BLaER1 (cell line): ENCODE results near the gene LRRTM2.

ENCODE experiments used
- H3K27ac ChIP-seq: shearing (Covaris generic); formaldehyde crosslinking; 2 replicates; pipeline ENCODE4 v1.8.1; 2022
- H3K27me3 ChIP-seq: shearing (Covaris generic); formaldehyde crosslinking; 2 replicates; pipeline ENCODE4 v1.8.1; 2022
- H3K36me3 ChIP-seq: shearing (Covaris generic); formaldehyde crosslinking; 2 replicates; pipeline ENCODE4 v1.8.1; 2022
- H3K4me1 ChIP-seq: shearing (Covaris generic); formaldehyde crosslinking; 2 replicates; pipeline ENCODE4 v1.8.1; 2022
- H3K4me2 ChIP-seq: shearing (Covaris generic); formaldehyde crosslinking; 2 replicates; pipeline ENCODE4 v1.8.1; 2022
- H3K4me3 ChIP-seq: shearing (Covaris generic); formaldehyde crosslinking; 2 replicates; pipeline ENCODE4 v1.8.1; 2022
- H3K9ac ChIP-seq: shearing (Covaris generic); formaldehyde crosslinking; 2 replicates; pipeline ENCODE4 v1.8.1; 2022
- H3K9me3 ChIP-seq: shearing (Covaris generic); formaldehyde crosslinking; 2 replicates; pipeline ENCODE4 v1.8.1; 2022
- H4K20me1 ChIP-seq: shearing (Covaris generic); formaldehyde crosslinking; 2 replicates; pipeline ENCODE4 v1.8.1; 2022
- Cebpa-rat ChIP-seq: shearing (Covaris generic); IDR thresholded peaks from 2 replicates; pipeline ENCODE4 v1.8.1; 2022

The LRRTM2 gene

GRCh38 chr5:138870611-138871010, 4.5 kb downstream of the LRRTM2 start:
- Histone ChIP-seq H3K36me3 (peaks cover 26% of the 10 kb centered on the region), H3K27ac (0 out of 2 replicates have a peak overlapping the region, but pooled peaks have one; percentile 15), H3K27me3 (no peaks in the 10 kb centered on the region), H3K4me1 (peaks cover 27% of the 10 kb centered on the region), H3K4me2 (peak overlapping the region; percentile 57), H3K9ac (0 out of 2 replicates have a peak overlapping the region, but pooled peaks have one; percentile 8), H3K9me3 (no peaks in the 10 kb centered on the region), H3K4me3 (no peak overlapping the region), H4K20me1 (peaks cover 73% of the 10 kb centered on the region)
- TF ChIP-seq Cebpa-rat = no peak

- Histone ChIP-seq H4K20me1 (peaks cover 66% of the 10 kb centered on the region), H3K27me3 (no peaks in the 10 kb centered on the region), H3K9ac (no peak overlapping the region), H3K4me1 (peaks cover 31% of the 10 kb centered on the region), H3K4me3 (no peak overlapping the region), H3K9me3 (peaks cover 3% of the 10 kb centered on the region; the same call in 1 of the 2 replicates), H3K27ac (no peak overlapping the region), H3K36me3 (peaks cover 25% of the 10 kb centered on the region), H3K4me2 (no peak overlapping the region)
- TF ChIP-seq Cebpa-rat = no peak
Observed at GRCh38 chr5:138869763-138870500, 5.2 kb downstream of the LRRTM2 start.

DNA sequence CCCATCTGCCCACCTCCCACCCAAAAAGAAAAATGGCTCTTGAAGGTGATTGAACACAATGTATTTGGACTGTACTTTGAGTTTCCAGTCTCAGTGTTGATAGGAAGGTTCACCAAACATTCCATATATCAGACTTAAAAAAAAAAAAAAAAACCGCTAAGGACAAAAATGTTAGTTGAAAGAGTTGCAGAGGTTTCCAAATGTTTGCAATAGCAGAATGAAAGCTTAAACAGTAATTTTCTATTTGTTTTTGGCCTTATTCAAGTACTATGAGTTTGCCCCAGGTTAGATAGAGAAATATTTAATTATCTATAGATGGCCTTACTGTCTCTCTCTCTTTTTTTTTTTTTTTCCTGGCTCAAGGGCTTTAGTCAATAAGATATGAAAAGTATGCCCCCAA, 6.1 kb downstream of the LRRTM2 start:
- no peak overlapping the region for H3K9ac ChIP-seq
- no peak overlapping the region for H3K4me3 ChIP-seq
- peaks cover 33% of the 10 kb centered on the region for H3K4me1 ChIP-seq
- peaks cover 32% of the 10 kb centered on the region for H3K36me3 ChIP-seq
- H3K27me3 ChIP-seq = no peaks in the 10 kb centered on the region
- no peak for TF ChIP-seq Cebpa-rat
- H3K27ac ChIP-seq = no peak overlapping the region
- H3K9me3 ChIP-seq = peaks cover 10% of the 10 kb centered on the region
- H4K20me1 ChIP-seq = peaks cover 62% of the 10 kb centered on the region
- no peak overlapping the region for H3K4me2 ChIP-seq

GRCh38 chr5:138867011-138867410, 8.1 kb downstream of the LRRTM2 start:
- Histone ChIP-seq H4K20me1 (peaks cover 49% of the 10 kb centered on the region), H3K9ac (no peak overlapping the region), H3K4me3 (no peak overlapping the region), H3K4me1 (peaks cover 28% of the 10 kb centered on the region), H3K36me3 (peaks cover 42% of the 10 kb centered on the region), H3K4me2 (no peak overlapping the region), H3K9me3 (peaks cover 29% of the 10 kb centered on the region), H3K27me3 (no peaks in the 10 kb centered on the region), H3K27ac (no peak overlapping the region)
- TF ChIP-seq Cebpa-rat = no peak

GRCh38 chr5:138853132-138853531, 22.0 kb downstream of the LRRTM2 start:
- Histone ChIP-seq H4K20me1 (peaks cover 47% of the 10 kb centered on the region), H3K4me3 (no peak overlapping the region), H3K9me3 (no peaks in the 10 kb centered on the region), H3K9ac (no peak overlapping the region), H3K4me1 (no peaks in the 10 kb centered on the region), H3K27ac (no peak overlapping the region), H3K36me3 (peaks cover 21% of the 10 kb centered on the region), H3K27me3 (no peaks in the 10 kb centered on the region), H3K4me2 (no peak overlapping the region)
- no peak for TF ChIP-seq Cebpa-rat

DNA sequence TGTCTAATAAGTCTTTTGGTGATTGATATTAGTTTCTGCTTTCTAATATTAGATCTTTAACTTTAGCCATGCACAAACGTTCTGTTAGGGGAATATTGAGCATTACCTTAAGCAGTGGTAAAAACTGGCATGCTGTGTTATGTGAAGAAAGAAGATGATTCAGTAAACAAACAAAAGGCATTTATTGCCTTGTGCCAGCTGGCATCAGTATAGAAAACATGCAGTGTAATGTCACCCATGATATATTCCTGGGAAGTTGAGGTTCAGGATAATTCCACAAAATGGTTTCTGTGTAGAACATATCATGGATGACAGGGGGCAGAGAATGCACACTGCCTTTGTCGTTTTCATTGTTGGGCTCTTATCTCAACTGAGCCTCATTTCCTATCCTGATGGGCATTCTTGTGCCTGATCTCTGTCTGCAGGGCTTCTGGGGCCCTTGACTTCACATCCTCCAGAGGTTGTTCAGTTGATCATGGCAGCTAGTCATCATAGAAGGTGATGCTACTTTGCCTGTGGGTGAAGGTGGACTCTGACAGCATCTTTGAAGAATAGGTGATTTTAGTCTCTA, 24.2 kb downstream of the LRRTM2 start:
- peaks cover 18% of the 10 kb centered on the region for H3K36me3 ChIP-seq
- no peaks in the 10 kb centered on the region for H3K4me1 ChIP-seq
- H3K9ac ChIP-seq = no peak overlapping the region
- peaks cover 64% of the 10 kb centered on the region for H4K20me1 ChIP-seq
- H3K27ac ChIP-seq = no peak overlapping the region
- no peak for TF ChIP-seq Cebpa-rat
- H3K4me3 ChIP-seq = no peak overlapping the region
- H3K4me2 ChIP-seq = no peak overlapping the region
- H3K27me3 ChIP-seq = no peaks in the 10 kb centered on the region
- H3K9me3 ChIP-seq = no peaks in the 10 kb centered on the region

GRCh38 chr5:138849882-138850281, 25.3 kb downstream of the LRRTM2 start:
- no peak overlapping the region for H3K27ac ChIP-seq
- no peaks in the 10 kb centered on the region for H3K9me3 ChIP-seq
- H3K4me1 ChIP-seq = no peaks in the 10 kb centered on the region
- no peak overlapping the region for H3K9ac ChIP-seq
- no peak for TF ChIP-seq Cebpa-rat
- H3K4me2 ChIP-seq = no peak overlapping the region
- H3K36me3 ChIP-seq = peaks cover 25% of the 10 kb centered on the region
- H3K27me3 ChIP-seq = no peaks in the 10 kb centered on the region
- peaks cover 75% of the 10 kb centered on the region for H4K20me1 ChIP-seq
- H3K4me3 ChIP-seq = no peak overlapping the region

DNA sequence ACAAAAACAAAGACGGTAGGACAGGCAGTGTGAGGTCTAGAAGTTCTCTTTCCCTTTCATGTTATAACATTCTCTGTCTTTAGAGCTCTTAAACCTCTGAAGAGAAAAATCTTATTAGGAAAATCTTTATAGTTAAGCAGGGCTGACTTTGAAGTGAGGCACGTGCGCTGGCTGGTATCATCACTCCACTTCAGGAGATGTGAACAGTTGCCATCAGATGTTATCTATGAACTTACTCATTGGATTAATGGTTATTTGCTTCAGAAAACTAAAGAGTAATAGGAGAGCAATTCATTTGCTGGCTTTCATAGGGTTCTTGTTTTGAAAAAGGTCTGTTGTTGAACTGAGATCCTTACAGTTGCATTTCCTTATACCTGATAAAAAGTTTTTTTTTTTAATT, 25.7 kb downstream of the LRRTM2 start:
- peaks cover 25% of the 10 kb centered on the region for H3K36me3 ChIP-seq
- H4K20me1 ChIP-seq = peaks cover 79% of the 10 kb centered on the region
- no peaks in the 10 kb centered on the region for H3K27me3 ChIP-seq
- no peak overlapping the region for H3K9ac ChIP-seq
- no peak overlapping the region for H3K4me2 ChIP-seq
- TF ChIP-seq Cebpa-rat = no peak
- no peaks in the 10 kb centered on the region for H3K4me1 ChIP-seq
- no peak overlapping the region for H3K4me3 ChIP-seq
- H3K27ac ChIP-seq = no peak overlapping the region
- H3K9me3 ChIP-seq = no peaks in the 10 kb centered on the region

DNA sequence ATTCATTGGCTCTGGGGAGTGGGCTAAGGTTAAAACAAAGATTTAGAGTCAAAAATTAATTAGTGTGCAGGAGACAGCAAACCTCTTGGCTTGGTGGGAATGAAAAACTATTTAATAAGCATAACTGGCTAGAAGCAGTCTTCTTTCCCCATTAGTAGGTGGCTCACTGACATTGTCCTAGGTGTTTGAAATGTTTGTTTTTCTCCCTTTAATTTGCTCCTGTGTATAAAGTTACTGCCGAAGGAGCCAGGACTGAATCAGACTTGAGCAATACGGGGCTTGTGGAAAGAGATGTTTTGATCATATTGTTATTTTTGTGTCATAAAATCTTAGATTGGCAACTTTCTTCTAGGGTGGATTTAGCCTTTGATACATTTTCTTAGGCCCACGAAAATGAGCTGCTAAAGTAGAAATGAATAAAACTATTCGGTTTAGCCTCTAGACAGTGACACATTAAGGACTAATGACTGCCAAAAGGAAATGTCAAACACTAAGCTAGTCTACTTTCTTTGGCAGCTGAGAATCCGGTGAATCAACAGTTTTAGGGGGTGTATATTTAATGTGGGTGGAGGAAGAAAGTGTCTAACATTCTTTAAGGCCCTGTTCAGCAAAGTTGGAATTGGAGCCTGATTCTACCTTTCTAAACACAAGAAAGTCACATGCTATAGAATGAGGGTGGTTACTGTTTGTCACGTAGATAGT, 30.2 kb downstream of the LRRTM2 start:
- TF ChIP-seq Cebpa-rat = no peak
- H3K9me3 ChIP-seq = no peaks in the 10 kb centered on the region
- H3K27me3 ChIP-seq = no peaks in the 10 kb centered on the region
- H3K4me1 ChIP-seq = no peaks in the 10 kb centered on the region
- no peak overlapping the region for H3K27ac ChIP-seq
- no peak overlapping the region for H3K9ac ChIP-seq
- H3K4me3 ChIP-seq = no peak overlapping the region
- peaks cover 28% of the 10 kb centered on the region for H3K36me3 ChIP-seq
- H3K4me2 ChIP-seq = no peak overlapping the region
- peaks cover 79% of the 10 kb centered on the region for H4K20me1 ChIP-seq

DNA sequence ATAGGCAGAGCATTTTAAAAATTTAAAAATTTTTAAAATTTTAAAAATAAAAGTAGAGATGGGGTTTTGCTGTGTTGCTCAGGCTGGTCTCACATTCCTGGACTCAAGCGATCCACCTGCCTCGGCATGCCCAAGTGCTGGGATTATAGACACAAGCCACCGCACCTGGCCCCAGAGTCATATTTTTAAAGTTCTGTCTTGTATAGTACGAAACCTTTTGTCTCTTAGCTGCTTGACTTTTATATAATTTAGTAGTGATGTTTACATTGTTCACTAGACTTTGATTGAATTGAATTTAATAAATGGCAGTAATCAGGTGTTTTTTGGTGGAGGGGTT, 31.0 kb downstream of the LRRTM2 start:
- peaks cover 33% of the 10 kb centered on the region for H3K36me3 ChIP-seq
- H3K27ac ChIP-seq = no peak overlapping the region
- TF ChIP-seq Cebpa-rat = no peak
- no peak overlapping the region for H3K9ac ChIP-seq
- no peaks in the 10 kb centered on the region for H3K9me3 ChIP-seq
- no peaks in the 10 kb centered on the region for H3K27me3 ChIP-seq
- H3K4me1 ChIP-seq = no peaks in the 10 kb centered on the region
- no peak overlapping the region for H3K4me3 ChIP-seq
- H4K20me1 ChIP-seq = peaks cover 77% of the 10 kb centered on the region
- H3K4me2 ChIP-seq = no peak overlapping the region
